Heart right ventricle (tissue), 16 donors: ENCODE results near the gene NIP7. TPM values are rescaled to one million over a fixed set of nuclear protein-coding genes. Genes with fewer than 3 reads are reported as not detected.

Source experiments
- ATAC-seq, 8 donors: fragments of 200-7000 bp; cut with Tn5 transposase; one replicate each; pipeline ENCODE4 v1.9.1; 2020; ENCODE audit warnings: mild to moderate bottlenecking in 8 of 8, moderate library complexity in 8 of 8, moderate number of reproducible peaks in 1 of 8
- DNase-seq, 2 donors: peaks; one replicate each; pipeline ENCODE4 v3.0.0-alpha.2; 2020
- H3K27ac ChIP-seq, 10 donors: fragments of 200-600 bp; sonication (generic) in 2 of 10; one replicate each; pipeline versions ENCODE4 v1.5.0 to v1.8.0; 2020 to 2022; ENCODE audit warnings: mild to moderate bottlenecking in 3 of 10
- H3K27me3 ChIP-seq, 7 donors: fragments of 200-600 bp; one replicate each; pipeline ENCODE4 v1.8.0; 2021 to 2022; ENCODE audit warnings: mild to moderate bottlenecking in 2 of 7
- H3K36me3 ChIP-seq, 9 donors: fragments of 200-600 bp; sonication (generic) in 1 of 9; one replicate each; pipeline versions ENCODE4 v1.5.0 to v1.8.0; 2020 to 2022; ENCODE audit warnings: mild to moderate bottlenecking in 2 of 9
- H3K4me1 ChIP-seq, 9 donors: fragments of 200-600 bp; sonication (generic) in 1 of 9; one replicate each; pipeline versions ENCODE4 v1.5.0 to v1.8.0; 2020 to 2022; ENCODE audit warnings: mild to moderate bottlenecking in 4 of 9
- H3K4me3 ChIP-seq, 10 donors: fragments of 200-600 bp; sonication (generic) in 2 of 10; one replicate each; pipeline versions ENCODE4 v1.5.0 to v1.8.0; 2020 to 2022; ENCODE audit warnings: mild to moderate bottlenecking in 7 of 10, moderate library complexity in 2 of 10
- H3K9me3 ChIP-seq, 11 donors: fragments of 200-600 bp in 10 of 11; sonication (generic) in 2 of 11; one replicate each; pipeline versions ENCODE4 v1.5.0 to v1.8.0; 2013 to 2022; ENCODE audit warnings: mild to moderate bottlenecking in 2 of 11, control low read depth in 1 of 11, moderate library complexity in 1 of 11
- CTCF ChIP-seq, 9 donors: fragments of 200-600 bp; sonication (generic) in 2 of 9; IDR thresholded peaks; one replicate each; pipeline versions ENCODE4 v1.5.0 to v1.8.0; 2021 to 2022; ENCODE audit warnings: antibody characterized with exemption in 9 of 9, mild to moderate bottlenecking in 5 of 9, moderate library complexity in 1 of 9
- WGBS, 2 donors: extraction: QIAGEN DNeasy Blood & Tissue Kit; methylation state at CpG; one replicate each; pipeline ENCODE4 v1.1.7; 2013; ENCODE audit warnings: inconsistent platforms in 1 of 2; 5-methylcytosine and 5-hydroxymethylcytosine counted together
- intact Hi-C, 10 donors: fragments of 100-400 bp; cut with DNase I; formaldehyde crosslinking; loops; one replicate each; pipeline versions ENCODE4 v1.11.1 to v1.14.2; 2022
- polyA plus RNA-seq, 2 donors: library from polyadenylated mRNA; stranded (reverse); fragments of 200-250 nt; gene quantifications; one replicate each; pipeline ENCODE4 v1.2.3, GENCODE V29; 2013
- total RNA-seq, 10 donors: library from RNA; stranded (reverse); fragmentation: NEBNext Ultra II Directional in 3 of 10; extraction: Animal tissue kit (Norgen Biotek cat#: 25700) in 3 of 10; gene quantifications; one replicate each; pipeline versions ENCODE4 v1.2.1 to v1.2.4, GENCODE V29; 2021 to 2023
- donor health status: Arrhythmogenic right ventricular cardiomyopathy.
- donor health status: ischemic (EF 13 %, LVEDD 7.1; RV severe dilation, severe dysfunction).
- donor health status: healthy with polysubstance abuse.
- donor health status: DM: no; HTN: yes; CAD: no.
- donor health status: DM: no; HTN: no; CAD: no.
- donor health status: ischemic (EF 25% LVEDD 6.9; RV normal size, moderate dysfunction).
- donor health status: ischemic (EF 25% LVEDD 5.7; RV mildly dilated, moderate dysfunction).
- donor health status: healthy.
- donor health status: DM: yes; HTN: yes; CAD: no.
- donor health status: Ischemic cardiomyopathy.
- donor health status: ischemic (EF 35%, LVEDD 5.7; RV mildly dilated, moderate dysfunction).
- donor health status: nonischemic (EF 11% LVEDD 7.7; RV severe dilation, severe dysfunction).
- donor health status: DM: yes; HTN: yes; CAD: no.
- donor health status: PGD.
- donor health status: ischemic (EF 29% LVEDD 5.4; RV normal size, mild dysfunction).
- donor health status: nonischemic (EF 23%, LVEDD 6.1; RV moderate dilation, normal function).

Gene NIP7
- total and polyA plus RNA-seq, 12 donors = 6.1 to 15.8 (median 8.0) TPM

- no peak for TF ChIP-seq CTCF (IDR thresholded peaks at IDR 0.05)
- Histone ChIP-seq H3K27me3 (no peaks in the 10 kb centered on the region), H3K4me1 (peaks cover 4 to 54% (median 43%) of the 10 kb centered on the region in 9 donors), H3K4me3 (no peak overlapping the region), H3K9me3 (no peaks in the 10 kb centered on the region), H3K36me3 (peaks cover 5 to 80% (median 50%) of the 10 kb centered on the region in 9 donors), H3K27ac (peak overlapping the region in 2 of 10 donors; percentile 6 to 26)
- no peak for DNase-seq
- ATAC-seq = no peak
- intact Hi-C loops = no loop called here
- 86 to 87% methylated on average over 6 of the region's 6 CpGs for WGBS, 2 donors
These were observed 13.8 kb upstream of the NIP7 start for GRCh38 chr16:69325784-69326171.

- H3K36me3 ChIP-seq = peaks cover 0 to 75% (median 45%) of the 10 kb centered on the region in 9 donors
- H3K27me3 ChIP-seq = no peaks in the 10 kb centered on the region
- no peak for TF ChIP-seq CTCF (IDR thresholded peaks at IDR 0.05)
- no peak for DNase-seq
- peaks cover 5 to 60% (median 48%) of the 10 kb centered on the region in 9 donors for H3K4me1 ChIP-seq
- no peak overlapping the region for H3K4me3 ChIP-seq
- intact Hi-C loops = no loop called here
- peak overlapping the region in 3 of 10 donors; percentile 5 to 26 (median 6) for H3K27ac ChIP-seq
- WGBS, 2 donors = 54 to 59% methylated on average over 7 of the region's 7 CpGs
- no peaks in the 10 kb centered on the region for H3K9me3 ChIP-seq
- no peak for ATAC-seq
These were observed 13.2 kb upstream of the NIP7 start for GRCh38 chr16:69326172-69326873.

- Histone ChIP-seq H3K4me1 (peaks cover 5 to 63% (median 52%) of the 10 kb centered on the region in 9 donors), H3K27ac (no peak overlapping the region), H3K4me3 (no peak overlapping the region), H3K9me3 (no peaks in the 10 kb centered on the region), H3K36me3 (peaks cover 0 to 74% (median 37%) of the 10 kb centered on the region in 9 donors), H3K27me3 (no peaks in the 10 kb centered on the region)
- no peak for TF ChIP-seq CTCF (IDR thresholded peaks at IDR 0.05)
- WGBS, 2 donors = 96% methylated on average over 14 of the region's 14 CpGs
- no peak for DNase-seq
- intact Hi-C loops = no loop called here
- no peak for ATAC-seq
These were observed 11.8 kb upstream of the NIP7 start for GRCh38 chr16:69327585-69328310.

- Histone ChIP-seq H3K27me3 (no peaks in the 10 kb centered on the region), H3K4me3 (peak overlapping the region in 3 of 10 donors; percentile 69 to 95 (median 95)), H3K27ac (peak overlapping the region in 1 of 10 donors; percentile 93), H3K9me3 (no peaks in the 10 kb centered on the region), H3K4me1 (peaks cover 5 to 62% (median 52%) of the 10 kb centered on the region in 9 donors), H3K36me3 (peaks cover 0 to 74% (median 41%) of the 10 kb centered on the region in 9 donors)
- no peak for ATAC-seq
- no peak for TF ChIP-seq CTCF (IDR thresholded peaks at IDR 0.05)
- intact Hi-C loops = no loop called here
- no peak for DNase-seq
- WGBS, 2 donors = 60 to 63% methylated on average over 10 of the region's 10 CpGs
These were observed 10.7 kb upstream of the NIP7 start for GRCh38 chr16:69328854-69329316.
